Measurements from ENCODE around the gene TMEM38A. TPM values are rescaled to one million over a fixed set of nuclear protein-coding genes. Genes with fewer than 3 reads are reported as not detected.
"Not testable (repeated sequence)": the region's sequence is repeated elsewhere in the genome, so short reads cannot be mapped to it uniquely, and the experiment has no call there.

TMEM38A gene
- total and polyA plus RNA-seq, 4 donors, result 3.1 to 6.2 (median 3.9) TPM

- Histone ChIP-seq H3K27ac (ENCODE audit: low read depth in 1 of 2, low read length in 2 of 2) (no peak overlapping the region), H3K4me3 (ENCODE audit: low read depth in 1 of 3, low read length in 3 of 3) (no peak overlapping the region), H3K9ac (ENCODE audit: low read depth in 1 of 2, low read length in 2 of 2) (no peak overlapping the region), H3K27me3 (ENCODE audit: control insufficient read depth in 4 of 4, insufficient read depth in 4 of 4, low read length in 3 of 4) (no peaks in the 10 kb centered on the region), H3K9me3 (ENCODE audit: control insufficient read depth in 4 of 4, low read length in 3 of 4) (no peaks in the 10 kb centered on the region), H3K36me3 (ENCODE audit: control insufficient read depth in 4 of 4, insufficient read depth in 3 of 4, low read depth in 1 of 4, low read length in 3 of 4) (peaks cover 14 to 63% (median 45%) of the 10 kb centered on the region in 4 donors), H3K4me1 (ENCODE audit: control insufficient read depth in 4 of 4, insufficient read depth in 4 of 4, low read length in 3 of 4) (peaks cover 0 to 9% (median 0%) of the 10 kb centered on the region in 4 donors)
- WGBS, result 56% methylated on average over 9 of the region's 9 CpGs
- TF ChIP-seq RAD21 (IDR thresholded peaks at IDR 0.05) (no peak), FOXA1 (IDR thresholded peaks at IDR 0.05) (no peak)
- no peak for DNase-seq (ENCODE audit: low spot score)
Observed at GRCh38 chr19:16649734-16650133, 11.2 kb upstream of the TMEM38A start.

GRCh38 chr19:16650821-16651220, 10.1 kb upstream of the TMEM38A start:
- H3K4me1 ChIP-seq (ENCODE audit: control insufficient read depth in 4 of 4, insufficient read depth in 4 of 4, low read length in 3 of 4), result peaks cover 0 to 9% (median 0%) of the 10 kb centered on the region in 4 donors
- H3K9ac ChIP-seq (ENCODE audit: low read depth in 1 of 2, low read length in 2 of 2), result no peak overlapping the region
- no peak for DNase-seq (ENCODE audit: low spot score)
- 79% methylated on average over 2 of the region's 2 CpGs for WGBS
- H3K4me3 ChIP-seq (ENCODE audit: low read depth in 1 of 3, low read length in 3 of 3), result no peak overlapping the region
- H3K36me3 ChIP-seq (ENCODE audit: control insufficient read depth in 4 of 4, insufficient read depth in 3 of 4, low read depth in 1 of 4, low read length in 3 of 4), result peaks cover 12 to 58% (median 47%) of the 10 kb centered on the region in 4 donors
- H3K9me3 ChIP-seq (ENCODE audit: control insufficient read depth in 4 of 4, low read length in 3 of 4), result no peaks in the 10 kb centered on the region
- no peak for TF ChIP-seq TAF1 (conservative IDR thresholded peaks at IDR 0.05)
- no peak for TF ChIP-seq FOXA1 (IDR thresholded peaks at IDR 0.05)
- TF ChIP-seq RAD21 (IDR thresholded peaks at IDR 0.05), result no peak
- TF ChIP-seq HNF4G (IDR thresholded peaks at IDR 0.05), result no peak
- TF ChIP-seq FOXA2 (IDR thresholded peaks at IDR 0.05), result no peak
- TF ChIP-seq RXRA (IDR thresholded peaks at IDR 0.05), result no peak
- H3K27ac ChIP-seq (ENCODE audit: low read depth in 1 of 2, low read length in 2 of 2), result no peak overlapping the region
- H3K27me3 ChIP-seq (ENCODE audit: control insufficient read depth in 4 of 4, insufficient read depth in 4 of 4, low read length in 3 of 4), result no peaks in the 10 kb centered on the region

GRCh38 chr19:16651421-16652188, 9.3 kb upstream of the TMEM38A start:
- not testable (repeated sequence) for H3K9me3 ChIP-seq (ENCODE audit: control insufficient read depth in 4 of 4, low read length in 3 of 4); H3K4me3 ChIP-seq (ENCODE audit: low read depth in 1 of 3, low read length in 3 of 3); H3K27ac ChIP-seq (ENCODE audit: low read depth in 1 of 2, low read length in 2 of 2); H3K27me3 ChIP-seq (ENCODE audit: control insufficient read depth in 4 of 4, insufficient read depth in 4 of 4, low read length in 3 of 4); H3K4me1 ChIP-seq (ENCODE audit: control insufficient read depth in 4 of 4, insufficient read depth in 4 of 4, low read length in 3 of 4); H3K9ac ChIP-seq (ENCODE audit: low read depth in 1 of 2, low read length in 2 of 2); DNase-seq (ENCODE audit: low spot score)
- 93% methylated on average over 8 of the region's 8 CpGs for WGBS
- H3K36me3 ChIP-seq (ENCODE audit: control insufficient read depth in 4 of 4, insufficient read depth in 3 of 4, low read depth in 1 of 4, low read length in 3 of 4), result peaks cover 11 to 58% (median 45%) of the 10 kb centered on the region in 4 donors

GRCh38 chr19:16652854-16653253, 8.1 kb upstream of the TMEM38A start:
- WGBS, result 91% methylated on average over 7 of the region's 7 CpGs
- Histone ChIP-seq H3K9ac (ENCODE audit: low read depth in 1 of 2, low read length in 2 of 2) (no peak overlapping the region), H3K9me3 (ENCODE audit: control insufficient read depth in 4 of 4, low read length in 3 of 4) (no peaks in the 10 kb centered on the region), H3K27ac (ENCODE audit: low read depth in 1 of 2, low read length in 2 of 2) (no peak overlapping the region), H3K36me3 (ENCODE audit: control insufficient read depth in 4 of 4, insufficient read depth in 3 of 4, low read depth in 1 of 4, low read length in 3 of 4) (peaks cover 12 to 55% (median 39%) of the 10 kb centered on the region in 4 donors), H3K4me3 (ENCODE audit: low read depth in 1 of 3, low read length in 3 of 3) (no peak overlapping the region), H3K27me3 (ENCODE audit: control insufficient read depth in 4 of 4, insufficient read depth in 4 of 4, low read length in 3 of 4) (no peaks in the 10 kb centered on the region), H3K4me1 (ENCODE audit: control insufficient read depth in 4 of 4, insufficient read depth in 4 of 4, low read length in 3 of 4) (peaks cover 0 to 11% (median 0%) of the 10 kb centered on the region in 4 donors)
- DNase-seq (ENCODE audit: low spot score), result no peak
- TF ChIP-seq NR2F2 (IDR thresholded peaks at IDR 0.05) (no peak), JUND (IDR thresholded peaks at IDR 0.05) (no peak), EGR1 (IDR thresholded peaks at IDR 0.05; ENCODE audit: low read depth in 2 of 2) (no peak), MAX (IDR thresholded peaks at IDR 0.05) (no peak), ZBTB33 (IDR thresholded peaks at IDR 0.05) (no peak), RXRA (IDR thresholded peaks at IDR 0.05) (no peak), TAF1 (conservative IDR thresholded peaks at IDR 0.05) (no peak), RAD21 (IDR thresholded peaks at IDR 0.05) (no peak), GABPA (IDR thresholded peaks at IDR 0.05 in 1 of 2, conservative IDR thresholded peaks at IDR 0.05 in 1 of 2) (no peak), YY1 (IDR thresholded peaks at IDR 0.05) (no peak), SP1 (IDR thresholded peaks at IDR 0.05) (no peak), CTCF (IDR thresholded peaks at IDR 0.05; ENCODE audit: low read depth, low read length, missing input control) (no peak)

Measured in liver (tissue), 9 donors.